Activated effector memory CD4-positive, alpha-beta T cell treated with Interleukin-2 at 50 U/mL for 16 hours (primary cell): ENCODE measurements around the gene ETFDH.
"Not testable (repeated sequence)": the region's sequence is repeated elsewhere in the genome, so short reads cannot be mapped to it uniquely, and the experiment has no call there.

ENCODE experiments used
- DNase-seq: peaks from one replicate; pipeline ENCODE4 v3.0.0-alpha.2; 2020

The ETFDH gene

GRCh38 chr4:158681629-158682028 lies 9.5 kb downstream of the ETFDH start:
- no peak for DNase-seq

- DNase-seq: no peak
Measured at GRCh38 chr4:158682066-158682465, 10.0 kb downstream of the ETFDH start.

GRCh38 chr4:158688813-158689212 lies 16.7 kb downstream of the ETFDH start:
- no peak for DNase-seq

- no peak for DNase-seq
Measured at GRCh38 chr4:158704274-158704673, 32.2 kb downstream of the ETFDH start.

GRCh38 chr4:158710814-158711213 lies 38.7 kb downstream of the ETFDH start:
- no peak for DNase-seq

GRCh38 chr4:158712622-158713021 lies 40.5 kb downstream of the ETFDH start:
- not testable (repeated sequence) for DNase-seq

- no peak for DNase-seq
Measured at GRCh38 chr4:158714937-158715336, 42.8 kb downstream of the ETFDH start.

- DNase-seq: no peak
Measured at GRCh38 chr4:158715802-158716201, 43.7 kb downstream of the ETFDH start.

GRCh38 chr4:158721680-158722079 lies 49.6 kb downstream of the ETFDH start:
- no peak for DNase-seq

- DNase-seq: no peak
Measured at GRCh38 chr4:158722291-158722916, 50.3 kb downstream of the ETFDH start.

- peak; percentile 78 for DNase-seq
Measured at GRCh38 chr4:158722917-158723793, 51.1 kb downstream of the ETFDH start, which contains the start of gene PPID. PPID (minus strand) TSS chr4:158723396; CDS start chr4:158723288, 108 bp downstream.

- no peak for DNase-seq
Measured at GRCh38 chr4:158724637-158725036, 52.5 kb downstream of the ETFDH start.

- no peak for DNase-seq
Measured at GRCh38 chr4:158726633-158727032, 54.5 kb downstream of the ETFDH start.

- no peak for DNase-seq
Measured at GRCh38 chr4:158728236-158728635, 56.1 kb downstream of the ETFDH start.

- DNase-seq: peak; percentile 25
Measured at GRCh38 chr4:158729716-158730559, 57.8 kb downstream of the ETFDH start.

GRCh38 chr4:158738866-158739265 lies 66.8 kb downstream of the ETFDH start:
- DNase-seq: no peak

- no peak for DNase-seq
Measured at GRCh38 chr4:158739600-158739999, 67.5 kb downstream of the ETFDH start.

- no peak for DNase-seq
Measured at GRCh38 chr4:158741326-158742021, 69.4 kb downstream of the ETFDH start.

- not testable (repeated sequence) for DNase-seq
Measured at GRCh38 chr4:158746537-158746936, 74.4 kb downstream of the ETFDH start.

- no peak for DNase-seq
Measured at GRCh38 chr4:158750379-158750778, 78.3 kb downstream of the ETFDH start.

- no peak for DNase-seq
Measured at GRCh38 chr4:158754385-158755180, 82.5 kb downstream of the ETFDH start.

- not testable (repeated sequence) for DNase-seq
Measured at GRCh38 chr4:158755819-158756218, 83.7 kb downstream of the ETFDH start.
